Measurements from ENCODE around the gene WDR4. TPM values are rescaled to one million over a fixed set of nuclear protein-coding genes. Genes with fewer than 3 reads are reported as not detected.

Gene WDR4
- total and polyA plus RNA-seq, 2 of the 13 experiments (the other 11 are each of a cell fraction or from before 2014, with no cell fraction given): 11.3 to 14.4 TPM

DNA sequence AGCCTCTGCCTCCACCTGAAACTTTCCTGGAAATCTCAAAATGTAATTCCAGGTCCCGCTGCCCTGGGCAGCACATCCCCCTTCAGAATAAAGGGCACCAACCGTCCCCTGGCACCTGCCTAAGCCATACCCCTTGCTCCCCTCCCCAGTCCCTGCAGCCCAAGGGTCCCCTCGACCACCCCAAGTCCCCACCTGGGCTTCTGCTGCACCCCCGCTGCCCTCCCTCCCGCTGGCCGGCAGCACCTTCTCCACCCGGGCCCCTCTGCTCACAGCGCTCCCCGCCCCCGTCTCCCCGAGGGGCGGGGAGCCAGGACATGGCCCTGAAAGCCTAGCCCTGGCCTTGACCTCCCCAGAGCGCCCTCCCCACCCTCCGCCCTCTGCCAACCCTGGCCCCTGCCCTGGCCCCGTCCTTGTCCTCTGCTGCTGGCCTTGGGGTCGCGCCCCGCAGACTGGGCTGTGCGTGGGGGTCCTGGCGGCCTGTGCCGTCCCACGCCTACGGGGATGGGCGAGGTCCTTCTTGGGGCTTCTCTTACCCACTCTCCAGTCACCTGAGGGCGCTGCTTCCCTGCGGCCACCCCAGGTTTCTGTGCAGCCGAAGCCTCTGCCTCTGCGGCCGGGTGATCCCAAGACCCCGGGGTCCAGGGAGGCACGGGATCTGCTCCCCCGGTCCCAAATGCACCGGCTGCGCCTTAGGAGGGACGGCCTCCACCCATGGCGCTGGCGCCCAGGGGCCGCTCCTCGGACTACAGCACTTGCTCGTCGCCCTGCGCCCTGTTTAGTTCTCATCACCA, 41.7 kb downstream of the WDR4 start (continued):
- TF ChIP-seq, protein P1, sequence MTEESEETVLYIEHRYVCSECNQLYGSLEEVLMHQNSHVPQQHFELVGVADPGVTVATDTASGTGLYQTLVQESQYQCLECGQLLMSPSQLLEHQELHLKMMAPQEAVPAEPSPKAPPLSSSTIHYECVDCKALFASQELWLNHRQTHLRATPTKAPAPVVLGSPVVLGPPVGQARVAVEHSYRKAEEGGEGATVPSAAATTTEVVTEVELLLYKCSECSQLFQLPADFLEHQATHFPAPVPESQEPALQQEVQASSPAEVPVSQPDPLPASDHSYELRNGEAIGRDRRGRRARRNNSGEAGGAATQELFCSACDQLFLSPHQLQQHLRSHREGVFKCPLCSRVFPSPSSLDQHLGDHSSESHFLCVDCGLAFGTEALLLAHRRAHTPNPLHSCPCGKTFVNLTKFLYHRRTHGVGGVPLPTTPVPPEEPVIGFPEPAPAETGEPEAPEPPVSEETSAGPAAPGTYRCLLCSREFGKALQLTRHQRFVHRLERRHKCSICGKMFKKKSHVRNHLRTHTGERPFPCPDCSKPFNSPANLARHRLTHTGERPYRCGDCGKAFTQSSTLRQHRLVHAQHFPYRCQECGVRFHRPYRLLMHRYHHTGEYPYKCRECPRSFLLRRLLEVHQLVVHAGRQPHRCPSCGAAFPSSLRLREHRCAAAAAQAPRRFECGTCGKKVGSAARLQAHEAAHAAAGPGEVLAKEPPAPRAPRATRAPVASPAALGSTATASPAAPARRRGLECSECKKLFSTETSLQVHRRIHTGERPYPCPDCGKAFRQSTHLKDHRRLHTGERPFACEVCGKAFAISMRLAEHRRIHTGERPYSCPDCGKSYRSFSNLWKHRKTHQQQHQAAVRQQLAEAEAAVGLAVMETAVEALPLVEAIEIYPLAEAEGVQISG (CRISPR knock-in tag; IDR thresholded peaks at IDR 0.05): no peak
- 0 out of 2 replicates have a peak, but pooled peaks have one; percentile 11 for TF ChIP-seq STAG1 (CRISPR knock-in tag; IDR thresholded peaks at IDR 0.05)
- TF ChIP-seq KDM2A (CRISPR knock-in tag; IDR thresholded peaks at IDR 0.05; ENCODE audit: borderline replicate concordance, low read depth): no peak
- TF ChIP-seq, protein P2, sequence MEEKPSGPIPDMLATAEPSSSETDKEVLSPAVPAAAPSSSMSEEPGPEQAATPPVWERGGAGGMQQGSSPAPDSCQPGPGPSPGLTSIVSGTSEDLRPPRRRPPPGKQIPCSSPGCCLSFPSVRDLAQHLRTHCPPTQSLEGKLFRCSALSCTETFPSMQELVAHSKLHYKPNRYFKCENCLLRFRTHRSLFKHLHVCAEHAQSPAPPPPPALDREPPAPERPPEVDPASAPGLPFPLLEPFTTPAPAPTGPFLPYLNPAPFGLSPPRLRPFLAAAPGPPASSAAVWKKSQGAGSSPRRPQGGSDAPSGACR (CRISPR knock-in tag; IDR thresholded peaks at IDR 0.05): no peak
- TF ChIP-seq, protein P3, sequence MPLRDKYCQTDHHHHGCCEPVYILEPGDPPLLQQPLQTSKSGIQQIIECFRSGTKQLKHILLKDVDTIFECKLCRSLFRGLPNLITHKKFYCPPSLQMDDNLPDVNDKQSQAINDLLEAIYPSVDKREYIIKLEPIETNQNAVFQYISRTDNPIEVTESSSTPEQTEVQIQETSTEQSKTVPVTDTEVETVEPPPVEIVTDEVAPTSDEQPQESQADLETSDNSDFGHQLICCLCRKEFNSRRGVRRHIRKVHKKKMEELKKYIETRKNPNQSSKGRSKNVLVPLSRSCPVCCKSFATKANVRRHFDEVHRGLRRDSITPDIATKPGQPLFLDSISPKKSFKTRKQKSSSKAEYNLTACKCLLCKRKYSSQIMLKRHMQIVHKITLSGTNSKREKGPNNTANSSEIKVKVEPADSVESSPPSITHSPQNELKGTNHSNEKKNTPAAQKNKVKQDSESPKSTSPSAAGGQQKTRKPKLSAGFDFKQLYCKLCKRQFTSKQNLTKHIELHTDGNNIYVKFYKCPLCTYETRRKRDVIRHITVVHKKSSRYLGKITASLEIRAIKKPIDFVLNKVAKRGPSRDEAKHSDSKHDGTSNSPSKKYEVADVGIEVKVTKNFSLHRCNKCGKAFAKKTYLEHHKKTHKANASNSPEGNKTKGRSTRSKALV (CRISPR knock-in tag; IDR thresholded peaks at IDR 0.05): no peak
- no peak for TF ChIP-seq SATB2 (CRISPR knock-in tag; IDR thresholded peaks at IDR 0.05)
- TF ChIP-seq ZNF749 (CRISPR knock-in tag; IDR thresholded peaks at IDR 0.05; ENCODE audit: borderline replicate concordance): no peak
- TF ChIP-seq ZNF850 (CRISPR knock-in tag; conservative IDR thresholded peaks at IDR 0.05): no peak
- TF ChIP-seq, protein P4, sequence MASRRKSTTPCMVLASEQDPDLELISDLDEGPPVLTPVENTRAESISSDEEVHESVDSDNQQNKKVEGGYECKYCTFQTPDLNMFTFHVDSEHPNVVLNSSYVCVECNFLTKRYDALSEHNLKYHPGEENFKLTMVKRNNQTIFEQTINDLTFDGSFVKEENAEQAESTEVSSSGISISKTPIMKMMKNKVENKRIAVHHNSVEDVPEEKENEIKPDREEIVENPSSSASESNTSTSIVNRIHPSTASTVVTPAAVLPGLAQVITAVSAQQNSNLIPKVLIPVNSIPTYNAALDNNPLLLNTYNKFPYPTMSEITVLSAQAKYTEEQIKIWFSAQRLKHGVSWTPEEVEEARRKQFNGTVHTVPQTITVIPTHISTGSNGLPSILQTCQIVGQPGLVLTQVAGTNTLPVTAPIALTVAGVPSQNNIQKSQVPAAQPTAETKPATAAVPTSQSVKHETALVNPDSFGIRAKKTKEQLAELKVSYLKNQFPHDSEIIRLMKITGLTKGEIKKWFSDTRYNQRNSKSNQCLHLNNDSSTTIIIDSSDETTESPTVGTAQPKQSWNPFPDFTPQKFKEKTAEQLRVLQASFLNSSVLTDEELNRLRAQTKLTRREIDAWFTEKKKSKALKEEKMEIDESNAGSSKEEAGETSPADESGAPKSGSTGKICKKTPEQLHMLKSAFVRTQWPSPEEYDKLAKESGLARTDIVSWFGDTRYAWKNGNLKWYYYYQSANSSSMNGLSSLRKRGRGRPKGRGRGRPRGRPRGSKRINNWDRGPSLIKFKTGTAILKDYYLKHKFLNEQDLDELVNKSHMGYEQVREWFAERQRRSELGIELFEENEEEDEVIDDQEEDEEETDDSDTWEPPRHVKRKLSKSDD (CRISPR knock-in tag; IDR thresholded peaks at IDR 0.05; ENCODE audit: low read depth): no peak; the same call in 1 of the 2 replicates
- no peak for TF ChIP-seq ZNF543 (CRISPR knock-in tag; IDR thresholded peaks at IDR 0.05)
- no peak for TF ChIP-seq ZNF326 (CRISPR knock-in tag; IDR thresholded peaks at IDR 0.05; ENCODE audit: borderline replicate concordance)
- TF ChIP-seq RBM39 (IDR thresholded peaks at IDR 0.05; ENCODE audit: low read depth, low read length, poor library complexity, severe bottlenecking): no peak
- no peak for TF ChIP-seq ZNF124 (CRISPR knock-in tag; IDR thresholded peaks at IDR 0.05)
- TF ChIP-seq ZNF17 (CRISPR knock-in tag; IDR thresholded peaks at IDR 0.05): no peak
- TF ChIP-seq NRL (CRISPR knock-in tag; IDR thresholded peaks at IDR 0.05; ENCODE audit: borderline replicate concordance): no peak
- TF ChIP-seq, protein P5, sequence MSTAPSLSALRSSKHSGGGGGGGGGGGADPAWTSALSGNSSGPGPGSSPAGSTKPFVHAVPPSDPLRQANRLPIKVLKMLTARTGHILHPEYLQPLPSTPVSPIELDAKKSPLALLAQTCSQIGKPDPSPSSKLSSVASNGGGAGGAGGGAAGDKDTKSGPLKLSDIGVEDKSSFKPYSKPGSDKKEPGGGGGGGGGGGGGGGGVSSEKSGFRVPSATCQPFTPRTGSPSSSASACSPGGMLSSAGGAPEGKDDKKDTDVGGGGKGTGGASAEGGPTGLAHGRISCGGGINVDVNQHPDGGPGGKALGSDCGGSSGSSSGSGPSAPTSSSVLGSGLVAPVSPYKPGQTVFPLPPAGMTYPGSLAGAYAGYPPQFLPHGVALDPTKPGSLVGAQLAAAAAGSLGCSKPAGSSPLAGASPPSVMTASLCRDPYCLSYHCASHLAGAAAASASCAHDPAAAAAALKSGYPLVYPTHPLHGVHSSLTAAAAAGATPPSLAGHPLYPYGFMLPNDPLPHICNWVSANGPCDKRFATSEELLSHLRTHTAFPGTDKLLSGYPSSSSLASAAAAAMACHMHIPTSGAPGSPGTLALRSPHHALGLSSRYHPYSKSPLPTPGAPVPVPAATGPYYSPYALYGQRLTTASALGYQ (CRISPR knock-in tag; IDR thresholded peaks at IDR 0.05): no peak

All from HepG2 (cell line).